Adipocyte (in vitro differentiated cells): ENCODE results near the gene SIGLEC8.
"Not testable (repeated sequence)": the region's sequence is repeated elsewhere in the genome, so short reads cannot be mapped to it uniquely, and the experiment has no call there.

Experiments
- DNase-seq: peaks from one replicate; pipeline ENCODE4 v3.0.0-alpha.2; 2015; ENCODE audit warnings: low read depth
- H3K27me3 ChIP-seq: replicated peaks from 2 replicates; pipeline ENCODE4 v1.7.0; 2013; ENCODE audit warnings: mild to moderate bottlenecking, low read length, moderate library complexity; ENCODE audit not compliant: control insufficient read depth, insufficient read depth
- H3K36me3 ChIP-seq: 2 replicates; pipeline ENCODE4 v1.7.0; 2013; ENCODE audit warnings: low read length, mild to moderate bottlenecking, moderate library complexity; ENCODE audit not compliant: control insufficient read depth, insufficient read depth, severe bottlenecking
- H3K4me1 ChIP-seq: 2 replicates; pipeline ENCODE4 v1.7.0; 2013; ENCODE audit warnings: mild to moderate bottlenecking, low read length, moderate library complexity; ENCODE audit not compliant: control insufficient read depth, insufficient read depth
- H3K4me3 ChIP-seq: 2 replicates; pipeline ENCODE4 v1.7.0; 2013; ENCODE audit warnings: mild to moderate bottlenecking, low read length, moderate library complexity
- H3K9ac ChIP-seq: 2 replicates; pipeline ENCODE4 v1.7.0; 2013; ENCODE audit warnings: mild to moderate bottlenecking, low read length, moderate library complexity
- H3K9me3 ChIP-seq: 2 replicates; pipeline ENCODE4 v1.7.0; 2013; ENCODE audit warnings: mild to moderate bottlenecking, low read length, moderate library complexity; ENCODE audit not compliant: control insufficient read depth

SIGLEC8 gene

GRCh38 chr19:51440846-51441409 lies 17.3 kb downstream of the SIGLEC8 start:
- no peaks in the 10 kb centered on the region for H3K4me1 ChIP-seq
- DNase-seq: no peak
- no peaks in the 10 kb centered on the region for H3K36me3 ChIP-seq
- no peak overlapping the region for H3K4me3 ChIP-seq
- H3K9me3 ChIP-seq: no peaks in the 10 kb centered on the region
- H3K9ac ChIP-seq: no peak overlapping the region
- peaks cover 15% of the 10 kb centered on the region for H3K27me3 ChIP-seq

- no peak overlapping the region for H3K9ac ChIP-seq
- H3K36me3 ChIP-seq: no peaks in the 10 kb centered on the region
- H3K4me3 ChIP-seq: no peak overlapping the region
Observed at GRCh38 chr19:51440052-51440451, 18.2 kb downstream of the SIGLEC8 start.

GRCh38 chr19:51439021-51439465 lies 19.2 kb downstream of the SIGLEC8 start:
- Histone ChIP-seq H3K27me3 (peaks cover 15% of the 10 kb centered on the region), H3K4me3 (no peak overlapping the region), H3K9me3 (no peaks in the 10 kb centered on the region), H3K4me1 (no peaks in the 10 kb centered on the region), H3K9ac (no peak overlapping the region), H3K36me3 (no peaks in the 10 kb centered on the region)
- peak; percentile 33 for DNase-seq

More at GRCh38 chr19:51440052-51440451, 18.2 kb downstream of the SIGLEC8 start:
- Histone ChIP-seq H3K9me3 (no peaks in the 10 kb centered on the region), H3K27me3 (peaks cover 15% of the 10 kb centered on the region), H3K4me1 (no peaks in the 10 kb centered on the region)
- DNase-seq: no peak

GRCh38 chr19:51434456-51434855 lies 23.8 kb downstream of the SIGLEC8 start:
- no peaks in the 10 kb centered on the region for H3K4me1 ChIP-seq
- H3K9me3 ChIP-seq: no peaks in the 10 kb centered on the region
- no peak overlapping the region for H3K4me3 ChIP-seq
- no peak overlapping the region for H3K9ac ChIP-seq
- H3K36me3 ChIP-seq: no peaks in the 10 kb centered on the region
- DNase-seq: no peak
- peaks cover 11% of the 10 kb centered on the region for H3K27me3 ChIP-seq

- H3K4me3 ChIP-seq: no peak overlapping the region
Observed at GRCh38 chr19:51433043-51433442, 25.2 kb downstream of the SIGLEC8 start.

GRCh38 chr19:51431124-51431523 lies 27.1 kb downstream of the SIGLEC8 start:
- peak; percentile 1 for DNase-seq
- no peak overlapping the region for H3K9ac ChIP-seq
- no peaks in the 10 kb centered on the region for H3K4me1 ChIP-seq
- no peaks in the 10 kb centered on the region for H3K9me3 ChIP-seq
- H3K27me3 ChIP-seq: peaks cover 6% of the 10 kb centered on the region
- no peaks in the 10 kb centered on the region for H3K36me3 ChIP-seq
- H3K4me3 ChIP-seq: no peak overlapping the region

More at GRCh38 chr19:51433043-51433442, 25.2 kb downstream of the SIGLEC8 start:
- no peak overlapping the region for H3K9ac ChIP-seq
- H3K27me3 ChIP-seq: peaks cover 16% of the 10 kb centered on the region
- no peaks in the 10 kb centered on the region for H3K4me1 ChIP-seq
- DNase-seq: no peak
- H3K36me3 ChIP-seq: no peaks in the 10 kb centered on the region
- H3K9me3 ChIP-seq: no peaks in the 10 kb centered on the region

- H3K27me3 ChIP-seq: peaks cover 10% of the 10 kb centered on the region
- no peak overlapping the region for H3K9ac ChIP-seq
- H3K9me3 ChIP-seq: no peaks in the 10 kb centered on the region
- no peak overlapping the region for H3K4me3 ChIP-seq
- no peaks in the 10 kb centered on the region for H3K36me3 ChIP-seq
- DNase-seq: no peak
- H3K4me1 ChIP-seq: no peaks in the 10 kb centered on the region
Observed at GRCh38 chr19:51430221-51430620, 28.0 kb downstream of the SIGLEC8 start.

GRCh38 chr19:51427201-51427600 lies 31.1 kb downstream of the SIGLEC8 start:
- Histone ChIP-seq H3K36me3 (no peaks in the 10 kb centered on the region), H3K4me1 (no peaks in the 10 kb centered on the region), H3K27me3 (peaks cover 10% of the 10 kb centered on the region), H3K9me3 (no peaks in the 10 kb centered on the region), H3K4me3 (no peak overlapping the region), H3K9ac (no peak overlapping the region)
- DNase-seq: no peak

GRCh38 chr19:51422053-51422448 lies 36.2 kb downstream of the SIGLEC8 start:
- Histone ChIP-seq H3K9ac (no peak overlapping the region), H3K9me3 (no peaks in the 10 kb centered on the region), H3K27me3 (peaks cover 17% of the 10 kb centered on the region), H3K4me1 (no peaks in the 10 kb centered on the region), H3K4me3 (no peak overlapping the region), H3K36me3 (no peaks in the 10 kb centered on the region)
- peak; percentile 75 for DNase-seq

GRCh38 chr19:51421229-51422052 lies 36.8 kb downstream of the SIGLEC8 start:
- no peak overlapping the region for H3K9ac ChIP-seq
- no peaks in the 10 kb centered on the region for H3K36me3 ChIP-seq
- peaks cover 17% of the 10 kb centered on the region for H3K27me3 ChIP-seq
- no peak overlapping the region for H3K4me3 ChIP-seq
- H3K4me1 ChIP-seq: no peaks in the 10 kb centered on the region
- H3K9me3 ChIP-seq: no peaks in the 10 kb centered on the region
- no peak for DNase-seq

- H3K9me3 ChIP-seq, DNase-seq, H3K9ac ChIP-seq, H3K4me3 ChIP-seq, H3K4me1 ChIP-seq, H3K36me3 ChIP-seq: not testable (repeated sequence)
- peaks cover 13% of the 10 kb centered on the region for H3K27me3 ChIP-seq
Observed at GRCh38 chr19:51420511-51420910, 37.7 kb downstream of the SIGLEC8 start.
